Gastroesophageal sphincter (tissue), 3 donors: ENCODE data around the gene THSD4.

Experiments used
- EP300 ChIP-seq: sonication (generic); formaldehyde crosslinking; IDR thresholded peaks from one replicate; pipeline ENCODE4 v1.6.1; 2017; ENCODE audit warnings: antibody characterized with exemption, mild to moderate bottlenecking
- POLR2A ChIP-seq, 2 donors: fragments of 450-650 bp; IDR thresholded peaks; one replicate each; pipeline ENCODE4 v1.6.1; 2017; ENCODE audit warnings: antibody characterized with exemption in 2 of 2, mild to moderate bottlenecking in 2 of 2, moderate library complexity in 1 of 2
- POLR2AphosphoS5 ChIP-seq: sonication (generic); formaldehyde crosslinking; IDR thresholded peaks from one replicate; pipeline ENCODE4 v1.6.1; 2017; ENCODE audit warnings: antibody characterized with exemption
- TF ChIP-seq, protein P1 (sequence below), 4 experiments: fragments of 200-600 bp in 2 of 4; fragments of 450-650 bp in 2 of 4; sonication (generic) in 1 of 4; IDR thresholded peaks; one replicate each; pipeline ENCODE4 v1.5.1; 2017 to 2019; ENCODE audit warnings: antibody characterized with exemption in 4 of 4, mild to moderate bottlenecking in 2 of 4, moderate library complexity in 2 of 4

- TF ChIP-seq POLR2AphosphoS5 (no peak), POLR2A (IDR thresholded peaks at IDR 0.05) (no peak), EP300 (no peak)
- TF ChIP-seq, protein P1, sequence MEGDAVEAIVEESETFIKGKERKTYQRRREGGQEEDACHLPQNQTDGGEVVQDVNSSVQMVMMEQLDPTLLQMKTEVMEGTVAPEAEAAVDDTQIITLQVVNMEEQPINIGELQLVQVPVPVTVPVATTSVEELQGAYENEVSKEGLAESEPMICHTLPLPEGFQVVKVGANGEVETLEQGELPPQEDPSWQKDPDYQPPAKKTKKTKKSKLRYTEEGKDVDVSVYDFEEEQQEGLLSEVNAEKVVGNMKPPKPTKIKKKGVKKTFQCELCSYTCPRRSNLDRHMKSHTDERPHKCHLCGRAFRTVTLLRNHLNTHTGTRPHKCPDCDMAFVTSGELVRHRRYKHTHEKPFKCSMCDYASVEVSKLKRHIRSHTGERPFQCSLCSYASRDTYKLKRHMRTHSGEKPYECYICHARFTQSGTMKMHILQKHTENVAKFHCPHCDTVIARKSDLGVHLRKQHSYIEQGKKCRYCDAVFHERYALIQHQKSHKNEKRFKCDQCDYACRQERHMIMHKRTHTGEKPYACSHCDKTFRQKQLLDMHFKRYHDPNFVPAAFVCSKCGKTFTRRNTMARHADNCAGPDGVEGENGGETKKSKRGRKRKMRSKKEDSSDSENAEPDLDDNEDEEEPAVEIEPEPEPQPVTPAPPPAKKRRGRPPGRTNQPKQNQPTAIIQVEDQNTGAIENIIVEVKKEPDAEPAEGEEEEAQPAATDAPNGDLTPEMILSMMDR (IDR thresholded peaks at IDR 0.05), result no peak
Observed at GRCh38 chr15:71191296-71191695, 76.0 kb downstream of the THSD4 start.
